OCI-LY1 (cell line): ENCODE results near the gene USP54.

Source experiments
- CTCF ChIP-seq: fragments of 200-600 bp; sonication (generic), shearing (Covaris generic); IDR thresholded peaks from 2 replicates; pipeline ENCODE4 v1.5.1; 2017; ENCODE audit warnings: mild to moderate bottlenecking, antibody characterized with exemption, low read length, moderate library complexity, mixed read lengths
- EZH2 ChIP-seq: fragments of 200-600 bp; sonication (generic), shearing (Covaris generic); IDR thresholded peaks from 2 replicates; pipeline ENCODE4 v1.8.0; 2017; ENCODE audit warnings: borderline replicate concordance, mixed run types, mild to moderate bottlenecking, antibody characterized with exemption, low read length, moderate library complexity, mixed read lengths

GRCh38 chr10:73576178-73576889 is 14.8 kb downstream of the USP54 start:
- TF ChIP-seq EZH2 (no peak), CTCF (no peak)
